Measurements from ENCODE around the gene BLVRB.
"Not testable (repeated sequence)": the region's sequence is repeated elsewhere in the genome, so short reads cannot be mapped to it uniquely, and the experiment has no call there.

The BLVRB gene

DNA sequence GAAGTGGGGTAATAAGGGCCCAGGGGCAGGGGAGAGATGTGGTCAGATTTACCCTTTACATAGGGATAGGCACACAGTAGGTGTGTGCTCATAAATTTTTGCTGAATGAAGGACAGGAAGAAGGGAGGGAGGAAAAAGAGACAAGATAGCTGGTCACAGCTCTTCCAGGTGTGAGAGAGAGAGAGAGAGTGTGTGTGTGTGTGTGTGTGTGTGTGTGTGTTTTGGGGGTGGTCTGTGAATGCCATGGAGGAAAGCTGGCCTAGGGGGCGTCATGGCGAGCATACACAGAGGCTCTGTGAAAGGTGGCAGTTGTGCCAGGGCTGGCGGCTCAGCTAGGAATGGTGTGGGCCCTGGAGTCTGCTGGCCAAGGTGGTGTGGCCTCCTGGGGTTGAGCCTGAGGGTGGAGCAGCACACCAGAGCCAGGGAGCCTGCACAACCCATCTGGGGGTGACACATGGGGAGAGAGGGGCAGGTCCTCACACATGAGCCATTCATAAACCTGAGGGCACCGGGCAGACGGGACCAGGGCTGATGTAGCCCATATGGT is 46.4 kb downstream of the BLVRB start:
- Mint-ChIP-seq H3K36me3 (peaks cover 10% of the 10 kb centered on the region), H3K27ac (no peak overlapping the region), H3K4me1 (peaks cover 53% of the 10 kb centered on the region), H3K27me3 (peaks cover 6% of the 10 kb centered on the region), H3K4me3 (no peak overlapping the region), H3K9me3 (no peaks in the 10 kb centered on the region)
- CTCF ChIA-PET, result interaction anchor here (0.8 to 2.6 kb wide), 3 partner anchors 11 to 184 kb away, joined by 3 to 15 read pairs (median 4); no protein-coding TSS in a partner anchor
- no peak for DNase-seq

DNA sequence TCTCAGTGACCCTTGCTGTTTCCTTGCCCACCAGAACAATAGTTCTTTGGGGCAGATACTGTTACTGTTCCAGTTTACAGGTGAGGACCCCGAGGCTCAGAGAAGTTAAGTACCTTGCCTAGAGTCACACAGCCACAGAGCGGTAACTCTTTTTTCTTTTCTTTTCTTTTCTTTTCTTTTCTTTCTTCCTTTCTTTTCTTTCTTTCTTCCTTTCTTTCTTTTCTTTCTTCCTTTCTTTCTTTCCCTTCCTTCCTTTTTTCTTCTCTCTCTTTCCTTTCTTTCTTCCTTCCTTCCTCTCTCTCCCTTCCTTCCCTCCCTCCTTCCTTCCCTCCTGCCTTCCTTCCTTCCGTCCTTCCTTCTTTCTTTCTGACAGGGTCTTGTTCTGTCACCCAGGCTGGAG is 47.5 kb downstream of the BLVRB start:
- CTCF ChIA-PET, result interaction anchor here (0.6 to 1.3 kb wide), 3 partner anchors 14 to 731 kb away, joined by 3 to 4 read pairs (median 3); no protein-coding TSS in a partner anchor
- no peaks in the 10 kb centered on the region for H3K9me3 Mint-ChIP-seq
- H3K4me1 Mint-ChIP-seq, result peaks cover 47% of the 10 kb centered on the region
- peaks cover 10% of the 10 kb centered on the region for H3K36me3 Mint-ChIP-seq
- H3K27ac Mint-ChIP-seq, result no peak overlapping the region
- no peak overlapping the region for H3K4me3 Mint-ChIP-seq
- no peak for DNase-seq
- peaks cover 14% of the 10 kb centered on the region for H3K27me3 Mint-ChIP-seq

DNA sequence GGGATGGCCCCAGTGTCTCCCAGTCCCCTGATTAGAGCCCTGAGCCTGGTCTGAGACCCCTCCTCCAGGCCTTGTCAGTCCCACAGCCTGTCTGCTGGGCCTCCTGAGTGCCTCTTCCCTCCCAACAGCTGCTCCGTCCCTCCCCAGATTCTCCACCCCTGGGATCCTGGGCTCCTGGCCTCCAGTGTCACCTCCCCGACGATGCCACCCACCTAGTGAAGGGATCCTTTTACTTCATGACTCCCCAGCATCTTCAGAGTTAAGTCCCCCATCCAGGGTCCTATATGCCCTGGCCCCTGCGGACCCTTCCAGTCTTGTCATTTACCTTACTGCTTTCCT is 47.9 kb downstream of the BLVRB start:
- H3K9me3 Mint-ChIP-seq, result no peaks in the 10 kb centered on the region
- CTCF ChIA-PET, result interaction anchor here (0.6 to 1.0 kb wide), 2 partner anchors 10 to 730 kb away, joined by 3 read pairs; no protein-coding TSS in a partner anchor
- peak overlapping the region; percentile 11 for H3K27ac Mint-ChIP-seq
- H3K4me1 Mint-ChIP-seq, result peaks cover 46% of the 10 kb centered on the region
- peaks cover 15% of the 10 kb centered on the region for H3K27me3 Mint-ChIP-seq
- no peak overlapping the region for H3K4me3 Mint-ChIP-seq
- peaks cover 10% of the 10 kb centered on the region for H3K36me3 Mint-ChIP-seq
- DNase-seq, result no peak

DNA sequence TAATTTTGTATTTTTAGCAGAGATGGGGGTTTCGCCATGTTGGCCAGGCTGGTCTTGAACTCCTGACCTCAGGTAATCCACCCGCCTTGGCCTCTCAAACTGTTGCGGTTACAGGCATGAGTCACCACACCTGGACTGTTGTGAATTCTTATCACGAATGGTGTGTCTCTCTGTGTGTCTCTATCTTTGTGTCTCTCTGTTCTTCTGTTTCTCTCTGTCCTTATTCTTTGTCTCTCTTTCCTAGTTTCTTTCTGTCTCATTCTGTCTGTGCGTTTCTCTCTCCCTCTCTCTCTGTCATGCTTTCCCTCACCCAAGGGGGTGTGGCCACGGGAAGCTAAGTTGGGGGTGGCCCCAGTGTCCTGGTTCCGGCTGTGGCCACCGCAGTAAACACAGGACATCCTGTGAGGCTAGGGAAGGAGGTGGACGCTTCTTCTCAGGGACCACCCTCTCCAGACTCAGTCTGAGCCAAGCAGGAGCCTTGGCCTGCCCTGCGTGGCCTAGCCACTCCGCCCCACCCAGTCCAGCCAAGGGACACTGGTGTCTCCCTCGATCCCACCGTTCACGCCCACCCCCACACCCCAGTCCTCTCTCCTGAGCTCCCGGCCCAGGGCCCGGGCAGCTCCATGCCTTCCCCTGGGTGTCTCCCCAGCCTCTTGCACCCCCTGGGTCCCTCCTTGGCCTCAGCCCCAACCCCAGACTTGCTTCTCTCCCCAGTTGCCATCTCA is 48.5 kb downstream of the BLVRB start:
- no peak for DNase-seq
- Mint-ChIP-seq H3K27ac (peak overlapping the region; percentile 1), H3K9me3 (no peaks in the 10 kb centered on the region), H3K27me3 (peaks cover 16% of the 10 kb centered on the region), H3K36me3 (peaks cover 4% of the 10 kb centered on the region), H3K4me1 (peaks cover 41% of the 10 kb centered on the region), H3K4me3 (no peak overlapping the region)
- CTCF ChIA-PET, result interaction anchor here (0.6 to 1.6 kb wide), 3 partner anchors 9 to 730 kb away, joined by 3 to 4 read pairs (median 3); partner anchors contain the start of gene BLVRB

DNA sequence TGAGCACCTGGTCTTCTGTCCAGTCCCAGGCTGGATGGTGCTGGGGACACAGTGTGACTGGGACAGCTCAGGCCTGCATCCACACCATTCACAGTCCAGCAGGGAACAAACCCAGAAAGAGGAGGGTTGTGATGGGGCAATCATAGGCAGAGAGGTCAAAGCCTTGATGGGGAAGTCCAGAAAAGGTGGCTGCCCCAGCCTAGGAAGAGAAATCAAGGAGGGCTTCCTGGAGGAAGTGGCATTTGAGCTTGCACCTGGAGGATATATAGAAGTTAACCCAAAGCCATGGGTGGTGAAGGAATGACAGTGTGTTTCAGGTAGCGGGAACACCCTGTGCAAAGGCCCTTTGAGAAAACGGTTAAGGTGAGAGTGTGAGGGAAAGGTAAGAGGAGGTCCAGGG is 49.8 kb downstream of the BLVRB start:
- H3K27me3 Mint-ChIP-seq, result peaks cover 20% of the 10 kb centered on the region
- H3K4me1 Mint-ChIP-seq, result peaks cover 32% of the 10 kb centered on the region
- CTCF ChIA-PET, result interaction anchor here (1.6 kb wide), 1 partner anchor 50 kb away, joined by 4 read pairs; the partner anchor contains the start of gene BLVRB
- DNase-seq, result no peak
- no peaks in the 10 kb centered on the region for H3K9me3 Mint-ChIP-seq
- H3K4me3 Mint-ChIP-seq, result no peak overlapping the region
- H3K36me3 Mint-ChIP-seq, result peaks cover 1% of the 10 kb centered on the region
- H3K27ac Mint-ChIP-seq, result no peak overlapping the region

DNA sequence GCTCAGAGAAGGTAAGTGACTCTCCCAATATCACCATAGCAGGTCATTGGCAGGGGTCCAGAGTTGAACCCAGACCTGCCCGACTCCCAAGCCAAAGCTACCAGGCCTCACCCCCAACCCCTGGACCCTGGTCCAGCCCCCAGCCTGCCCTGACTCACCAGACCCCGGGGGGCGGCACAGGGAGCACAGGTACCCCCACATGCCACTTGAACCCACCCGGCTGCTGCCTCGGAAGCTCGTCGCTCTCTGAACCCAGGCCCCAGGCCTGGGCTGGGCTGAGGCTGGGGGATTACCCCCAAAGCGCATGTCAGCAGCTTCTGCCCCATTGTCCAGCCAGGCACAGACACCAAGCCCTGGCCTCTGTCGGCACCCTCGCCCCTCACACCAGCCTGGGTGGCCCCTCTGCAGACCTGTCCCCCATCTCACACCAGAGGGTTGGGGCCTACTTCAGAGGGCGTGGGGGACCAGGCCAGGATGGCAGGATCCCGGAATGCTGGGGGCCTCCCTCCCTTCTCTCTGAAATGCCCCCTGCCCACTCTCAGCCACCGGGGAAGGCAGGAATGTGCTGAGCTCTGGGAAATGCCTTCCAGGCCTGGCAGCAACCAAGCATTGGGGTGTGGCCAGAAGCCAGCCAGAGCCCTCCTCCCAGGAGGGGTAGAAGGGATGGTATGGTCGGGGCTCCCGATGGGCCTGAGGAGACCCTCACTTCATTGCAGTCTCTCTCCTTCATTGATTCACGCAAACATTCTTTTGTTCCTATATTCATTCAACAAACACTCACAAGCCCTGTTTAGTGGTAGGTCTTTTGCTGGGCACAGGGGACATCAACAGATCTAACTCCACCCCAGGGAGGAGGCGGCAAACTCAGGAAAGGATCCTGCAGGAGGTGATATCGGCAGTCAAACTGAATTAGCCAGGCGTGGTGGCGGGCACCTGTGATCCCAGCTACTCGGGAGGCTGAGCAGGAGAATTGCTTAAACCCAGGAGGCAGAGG is 50.7 kb downstream of the BLVRB start:
- CTCF ChIA-PET, result interaction anchor here (2.6 kb wide), 1 partner anchor 50 kb away, joined by 12 read pairs; the partner anchor contains the start of gene BLVRB
- Mint-ChIP-seq H3K36me3 (peaks cover under 1% of the 10 kb centered on the region), H3K4me3 (no peak overlapping the region), H3K27me3 (peaks cover 20% of the 10 kb centered on the region), H3K27ac (no peak overlapping the region), H3K9me3 (no peaks in the 10 kb centered on the region), H3K4me1 (peaks cover 28% of the 10 kb centered on the region)
- DNase-seq, result no peak

DNA sequence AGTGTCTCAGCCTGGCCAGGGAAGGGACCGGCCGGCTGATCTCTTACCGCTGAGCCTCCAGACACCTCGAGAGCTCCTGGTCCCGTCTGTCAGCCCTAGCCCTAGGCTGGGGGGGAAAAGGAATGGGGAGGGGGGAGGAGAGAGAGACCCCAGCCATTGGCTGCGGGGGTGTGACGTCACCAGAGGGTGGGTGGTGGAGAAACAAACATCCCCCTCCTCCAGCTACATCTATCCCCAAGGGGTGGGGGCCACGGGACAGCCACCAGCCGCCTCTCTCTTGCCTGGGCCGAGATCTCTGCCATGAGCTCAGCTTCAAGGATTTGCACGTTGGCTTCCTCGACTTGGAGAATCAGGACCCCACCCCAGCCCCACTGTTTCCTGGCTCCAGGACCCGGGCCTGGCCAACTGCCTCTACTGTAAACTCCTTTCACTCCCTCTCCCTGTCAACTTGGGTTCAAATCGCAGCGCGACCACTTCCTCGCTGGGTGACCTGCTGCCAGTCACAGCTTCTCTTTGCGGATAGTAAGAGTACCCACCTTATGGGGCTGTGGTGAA is 52.2 kb downstream of the BLVRB start, which contains the start of gene PRX:
Gene PRX (minus strand): TSS at position 88 of the 555 bp plus-strand sequence. CDS start 5,446 bp downstream, outside the sequence.
- H3K4me1 Mint-ChIP-seq, result peaks cover 24% of the 10 kb centered on the region
- no peaks in the 10 kb centered on the region for H3K36me3 Mint-ChIP-seq
- H3K4me3 Mint-ChIP-seq, result no peak within 1 kb of the TSS
- no peak for DNase-seq
- H3K27ac Mint-ChIP-seq, result no peak within 1 kb of the TSS
- CTCF ChIA-PET, result interaction anchor here (1.0 to 2.6 kb wide), 2 partner anchors 52 to 108 kb away, joined by 4 to 12 read pairs; partner anchors contain the start of gene BLVRB
- no peaks in the 10 kb centered on the region for H3K9me3 Mint-ChIP-seq
- peaks cover 21% of the 10 kb centered on the region for H3K27me3 Mint-ChIP-seq

DNA sequence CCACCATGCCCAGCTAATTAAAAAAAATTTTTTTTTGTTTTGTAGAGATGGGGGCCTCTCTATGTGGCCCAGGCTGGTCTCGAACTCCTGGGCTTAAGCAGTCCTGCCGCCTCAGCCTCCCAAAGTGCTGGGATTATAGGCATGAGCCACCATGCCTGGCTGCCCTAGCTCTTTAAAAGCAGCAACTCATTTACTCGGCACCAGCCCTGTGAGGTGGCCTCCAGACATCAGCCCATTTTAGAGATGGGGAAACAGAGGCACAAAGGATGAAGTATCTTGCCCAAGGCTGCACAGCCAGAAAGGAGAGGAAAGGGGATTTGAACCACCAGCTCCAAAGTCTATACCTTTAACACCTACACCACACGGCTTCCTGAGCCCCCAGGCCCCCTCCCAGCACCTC is 52.7 kb downstream of the BLVRB start:
- Mint-ChIP-seq H3K9me3 (no peaks in the 10 kb centered on the region), H3K4me1 (peaks cover 24% of the 10 kb centered on the region), H3K27me3 (peaks cover 21% of the 10 kb centered on the region), H3K36me3 (no peaks in the 10 kb centered on the region), H3K27ac (no peak overlapping the region), H3K4me3 (no peak overlapping the region)
- CTCF ChIA-PET, result interaction anchor here (1.0 to 2.6 kb wide), 3 partner anchors 8 to 108 kb away, joined by 4 to 12 read pairs (median 9); partner anchors contain the start of gene BLVRB
- DNase-seq, result no peak

DNA sequence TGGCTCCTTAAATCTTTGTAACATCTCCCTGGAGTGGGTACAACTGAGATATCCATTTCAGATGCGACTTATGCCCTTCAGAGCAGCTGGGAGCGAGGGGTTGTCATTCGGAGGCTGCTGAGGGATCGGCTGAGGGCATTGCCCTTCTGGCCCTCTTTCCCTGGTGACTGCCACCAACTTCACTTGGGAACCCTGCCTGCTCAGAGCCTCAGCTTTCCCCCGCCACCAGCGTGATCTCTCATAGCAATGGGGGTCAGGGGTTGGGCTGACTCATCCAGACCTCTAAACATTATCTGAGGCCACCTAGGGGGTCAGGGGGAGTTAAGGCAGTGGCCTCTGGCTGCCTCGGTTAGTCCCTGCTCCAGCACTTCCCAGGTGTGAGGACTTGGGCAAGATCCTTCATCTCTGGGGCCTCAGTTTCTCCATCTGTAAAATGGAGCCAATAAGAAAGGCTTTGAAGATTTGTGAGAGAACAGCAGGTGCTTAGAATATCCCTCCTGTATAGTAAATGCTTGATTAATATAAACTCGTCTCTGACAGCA is 53.5 kb downstream of the BLVRB start:
- DNase-seq, result no peak
- no peak overlapping the region for H3K4me3 Mint-ChIP-seq
- H3K4me1 Mint-ChIP-seq, result peaks cover 22% of the 10 kb centered on the region
- H3K27ac Mint-ChIP-seq, result no peak overlapping the region
- peaks cover 22% of the 10 kb centered on the region for H3K27me3 Mint-ChIP-seq
- CTCF ChIA-PET, result interaction anchor here (2.6 kb wide), 2 partner anchors 9 to 53 kb away, joined by 9 to 12 read pairs; partner anchors contain the start of gene BLVRB
- H3K36me3 Mint-ChIP-seq, result no peaks in the 10 kb centered on the region
- H3K9me3 Mint-ChIP-seq, result no peaks in the 10 kb centered on the region

DNA sequence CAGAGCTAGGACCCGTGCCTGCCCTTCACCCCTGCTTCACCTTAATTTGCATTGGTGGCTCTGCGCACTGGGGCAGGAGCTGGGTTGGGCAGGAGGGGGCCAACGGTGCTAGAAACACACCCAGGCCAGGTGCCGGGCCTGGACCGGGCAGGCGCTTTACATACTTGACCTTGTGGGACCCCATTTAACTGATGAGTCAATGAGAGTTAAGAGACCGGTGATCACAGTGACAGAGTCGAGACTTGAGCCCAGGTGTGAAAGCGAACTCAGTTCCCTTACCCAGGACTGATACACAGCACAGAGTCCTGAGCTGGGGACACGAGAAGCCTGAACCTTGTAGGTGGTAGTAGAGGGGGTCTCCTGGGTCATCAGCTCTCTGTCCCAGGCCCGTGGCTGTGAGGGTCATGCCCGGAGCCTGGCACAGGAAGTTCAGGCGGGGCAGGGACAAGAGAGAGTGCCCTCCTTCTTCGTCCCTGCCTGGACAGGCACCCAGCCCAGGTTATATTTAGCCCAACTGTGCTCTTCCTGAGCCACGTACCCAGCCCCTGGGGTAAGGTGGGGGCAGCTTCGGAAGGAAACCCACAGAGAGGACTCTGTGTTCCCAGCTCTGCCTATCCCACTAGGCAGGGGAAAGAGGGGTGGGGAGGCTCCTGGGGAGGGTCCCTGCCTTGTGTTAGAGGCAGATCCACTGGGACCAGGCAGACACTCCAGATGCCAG is 54.3 kb downstream of the BLVRB start:
- Mint-ChIP-seq H3K36me3 (no peaks in the 10 kb centered on the region), H3K4me3 (no peak overlapping the region), H3K4me1 (peaks cover 17% of the 10 kb centered on the region), H3K27me3 (peaks cover 22% of the 10 kb centered on the region), H3K27ac (no peak overlapping the region), H3K9me3 (no peaks in the 10 kb centered on the region)
- CTCF ChIA-PET, result interaction anchor here (2.6 kb wide), 1 partner anchor 10 kb away, joined by 9 read pairs; no protein-coding TSS in a partner anchor
- DNase-seq, result no peak

DNA sequence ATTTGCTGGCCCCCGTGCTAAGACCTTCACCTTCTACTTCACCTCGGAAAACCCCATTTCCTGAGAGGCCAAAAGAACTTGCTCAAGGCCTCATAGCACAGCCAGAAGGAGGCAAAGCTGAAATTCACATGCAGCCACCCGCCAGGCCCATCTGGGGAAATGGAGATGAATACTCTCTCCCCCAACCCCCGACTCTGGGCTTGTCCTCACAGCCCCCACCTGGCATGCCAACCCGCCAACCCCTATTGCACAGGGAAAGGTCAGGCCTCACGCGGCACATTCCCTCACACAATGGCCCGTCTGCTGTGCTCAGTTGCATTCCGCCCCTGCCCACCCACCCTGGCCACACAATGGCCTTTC is 55.5 kb downstream of the BLVRB start:
- Mint-ChIP-seq H3K36me3 (no peaks in the 10 kb centered on the region), H3K4me3 (no peak overlapping the region), H3K27ac (no peak overlapping the region), H3K4me1 (peaks cover 10% of the 10 kb centered on the region), H3K27me3 (peaks cover 22% of the 10 kb centered on the region), H3K9me3 (no peaks in the 10 kb centered on the region)
- CTCF ChIA-PET, result no interaction called here
- no peak for DNase-seq

DNA sequence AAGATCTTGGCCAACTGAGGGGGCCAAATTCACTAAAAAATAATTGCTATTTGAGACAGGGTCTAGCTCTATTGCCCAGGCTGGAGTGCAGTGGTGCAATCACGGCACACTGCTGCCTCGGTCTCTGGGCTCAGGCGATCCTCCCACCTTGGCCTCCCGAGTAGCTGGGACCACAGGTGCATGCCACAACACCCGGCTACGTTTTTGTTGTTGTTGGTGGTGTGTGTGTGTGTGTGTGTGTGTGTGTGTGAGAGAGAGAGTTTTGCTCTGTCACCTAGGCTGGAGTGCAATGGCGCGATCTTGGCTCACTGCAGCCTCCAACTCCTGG is 57.0 kb downstream of the BLVRB start:
- not testable (repeated sequence) for DNase-seq, H3K36me3 Mint-ChIP-seq, H3K27ac Mint-ChIP-seq, H3K9me3 Mint-ChIP-seq, H3K4me3 Mint-ChIP-seq
- peaks cover 18% of the 10 kb centered on the region for H3K4me1 Mint-ChIP-seq
- CTCF ChIA-PET, result interaction anchor here (1.2 to 3.4 kb wide), 2 partner anchors 8 to 12 kb away, joined by 3 to 15 read pairs; no protein-coding TSS in a partner anchor
- peaks cover 20% of the 10 kb centered on the region for H3K27me3 Mint-ChIP-seq

All from activated naive CD4-positive, alpha-beta T cell treated with anti-CD3 and anti-CD28 coated beads, Interleukin-2, amount 10 ng/mL, durations not matched to agents 7 days and 5 days (primary cell).